Spinal cord (tissue), 10 donors: ENCODE measurements around the gene CELF3. TPM values are rescaled to one million over a fixed set of nuclear protein-coding genes. Genes with fewer than 3 reads are reported as not detected.
"Not testable (repeated sequence)": the region's sequence is repeated elsewhere in the genome, so short reads cannot be mapped to it uniquely, and the experiment has no call there.

Experiments used
- DNase-seq, 6 donors: peaks; one replicate each; pipeline versions ENCODE4 v3.0.0 to v3.0.0-alpha.2; 2013 to 2015; ENCODE audit warnings: low spot score in 6 of 6, low read depth in 4 of 6
- H3K27ac ChIP-seq: one replicate; pipeline ENCODE4 v1.5.1; 2013; ENCODE audit warnings: low read depth, low read length, control low read depth
- H3K27me3 ChIP-seq: one replicate; pipeline ENCODE4 v1.6.1; 2013; ENCODE audit warnings: low read length; ENCODE audit not compliant: control insufficient read depth, insufficient read depth
- H3K36me3 ChIP-seq: one replicate; pipeline ENCODE4 v1.6.1; 2013; ENCODE audit warnings: low read length; ENCODE audit not compliant: control insufficient read depth, insufficient read depth
- H3K4me1 ChIP-seq: one replicate; pipeline ENCODE4 v1.6.1; 2013; ENCODE audit warnings: low read length; ENCODE audit not compliant: control insufficient read depth, insufficient read depth
- H3K4me3 ChIP-seq: one replicate; pipeline ENCODE4 v1.5.1; 2013; ENCODE audit warnings: low read depth, low read length, control low read depth
- H3K9me3 ChIP-seq: one replicate; pipeline ENCODE4 v1.6.1; 2013; ENCODE audit warnings: low read length; ENCODE audit not compliant: control insufficient read depth, insufficient read depth
- WGBS: methylation state at CpG from one replicate; pipeline ENCODE4 v1.1.5; 2013; ENCODE audit warnings: missing lambda C conversion rate; ENCODE audit not compliant: insufficient coverage; 5-methylcytosine and 5-hydroxymethylcytosine counted together
- polyA plus RNA-seq, 2 donors: library from polyadenylated mRNA; unstranded; fragments of 120-200 nt; gene quantifications; one replicate each; pipeline ENCODE4 v1.2.1, GENCODE V29; 2013; ENCODE audit not compliant: insufficient read length in 2 of 2
- total RNA-seq, 2 donors: library from RNA; depleted of rRNA in 1 of 2; stranded (reverse); fragments of 120-200 nt in 1 of 2; fragments of >200 nt in 1 of 2; gene quantifications; one replicate each; pipeline versions ENCODE4 v1.2.3 to v1.2.4, GENCODE V29; 2013 to 2014
- donor health status: healthy.

CELF3 gene
- total and polyA plus RNA-seq, 4 donors = 12.7 to 106 (median 52.3) TPM

GRCh38 chr1:151704246-151704645 lies 12.4 kb downstream of the CELF3 start:
- 96% methylated on average over 4 of the region's 4 CpGs for WGBS
- peaks cover 75% of the 10 kb centered on the region for H3K36me3 ChIP-seq
- no peak for DNase-seq
- no peaks in the 10 kb centered on the region for H3K27me3 ChIP-seq
- peaks cover 15% of the 10 kb centered on the region for H3K4me1 ChIP-seq
- H3K27ac ChIP-seq = no peak overlapping the region
- H3K9me3 ChIP-seq = no peaks in the 10 kb centered on the region
- no peak overlapping the region for H3K4me3 ChIP-seq

- H3K36me3 ChIP-seq = peaks cover 71% of the 10 kb centered on the region
- no peak overlapping the region for H3K27ac ChIP-seq
- DNase-seq = no peak
- no peaks in the 10 kb centered on the region for H3K27me3 ChIP-seq
- 67% methylated on average over 14 of the region's 17 CpGs for WGBS
- H3K4me1 ChIP-seq = peaks cover 10% of the 10 kb centered on the region
- H3K9me3 ChIP-seq = no peaks in the 10 kb centered on the region
- H3K4me3 ChIP-seq = no peak overlapping the region
These were observed 12.8 kb downstream of the CELF3 start for GRCh38 chr1:151703813-151704212.

DNA sequence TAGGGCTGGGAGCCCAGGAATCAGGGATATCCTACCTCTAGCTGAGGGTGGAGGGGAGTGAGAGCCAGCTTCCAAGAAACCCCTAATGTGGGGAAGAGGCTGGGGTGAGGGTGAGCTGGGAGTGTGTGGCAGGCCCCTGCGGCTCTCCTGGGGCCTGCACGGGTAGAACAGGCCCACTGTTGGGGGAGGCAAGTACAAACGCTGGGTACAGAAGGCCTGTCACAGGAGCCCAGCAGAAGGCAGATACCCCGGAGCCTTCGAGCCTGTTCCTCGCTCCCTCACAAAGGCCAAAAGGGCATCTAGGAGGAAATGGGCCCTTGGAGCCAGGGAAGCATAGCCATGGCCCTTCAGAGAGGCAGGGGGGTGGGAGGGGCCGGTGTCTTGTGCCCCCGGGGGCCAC lies 13.7 kb downstream of the CELF3 start:
- Histone ChIP-seq H3K27me3 (no peaks in the 10 kb centered on the region), H3K27ac (no peak overlapping the region), H3K4me3 (no peak overlapping the region), H3K9me3 (no peaks in the 10 kb centered on the region), H3K36me3 (peaks cover 67% of the 10 kb centered on the region), H3K4me1 (peaks cover 10% of the 10 kb centered on the region)
- no peak for DNase-seq
- 43% methylated on average over 8 of the region's 8 CpGs for WGBS

DNA sequence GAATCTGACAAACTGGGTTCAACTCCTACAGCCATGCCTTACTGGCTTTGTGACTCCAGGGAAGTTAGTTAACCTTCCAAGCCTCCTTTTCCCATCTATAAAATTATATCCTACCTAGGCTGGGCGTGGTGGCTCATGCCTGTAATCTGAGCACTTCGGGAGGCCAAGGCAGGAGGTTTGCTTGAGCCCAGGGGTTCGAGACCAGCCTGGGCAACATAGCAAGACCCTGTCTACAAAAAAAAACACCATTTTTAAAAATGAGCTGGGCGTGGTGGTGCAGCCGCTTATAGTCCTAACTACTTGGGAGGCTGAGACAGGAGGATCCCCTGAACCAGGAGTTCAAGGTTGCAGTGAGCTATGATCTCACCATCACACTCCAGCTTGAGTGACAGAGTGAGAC lies 15.1 kb downstream of the CELF3 start:
- H3K27ac ChIP-seq = no peak overlapping the region
- H3K4me3 ChIP-seq = no peak overlapping the region
- H3K4me1 ChIP-seq = peaks cover 10% of the 10 kb centered on the region
- no peaks in the 10 kb centered on the region for H3K27me3 ChIP-seq
- DNase-seq = no peak
- 97% methylated on average over 5 of the region's 5 CpGs for WGBS
- peaks cover 58% of the 10 kb centered on the region for H3K36me3 ChIP-seq
- no peaks in the 10 kb centered on the region for H3K9me3 ChIP-seq

DNA sequence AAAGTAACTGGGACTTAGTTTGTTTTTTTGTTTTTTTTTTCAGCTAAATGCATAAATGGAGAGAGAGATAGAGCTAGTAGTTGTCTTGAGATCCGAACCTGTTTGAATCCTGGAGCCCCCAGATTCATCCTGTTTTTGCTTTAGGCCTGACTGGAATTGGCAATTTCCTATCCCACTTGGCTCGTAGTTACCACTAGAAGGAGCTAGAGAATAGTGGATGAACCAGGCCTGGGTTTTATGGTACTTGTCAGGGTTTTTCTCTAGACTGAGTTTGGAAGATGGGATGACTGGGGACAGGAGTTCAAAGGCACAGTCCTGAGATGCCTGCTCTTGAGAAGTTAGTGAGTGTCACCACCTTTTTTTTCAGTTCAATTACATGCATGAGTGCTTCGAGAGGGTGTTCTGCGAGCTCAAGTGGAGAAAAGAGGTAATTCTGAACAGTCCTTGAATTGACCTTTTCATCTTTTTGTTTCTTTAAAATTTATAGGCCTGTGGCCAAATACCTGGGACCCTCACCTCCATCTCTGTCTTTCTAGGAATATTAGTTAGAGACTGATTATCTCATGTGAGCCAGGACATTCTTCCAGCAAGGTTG lies 23.4 kb downstream of the CELF3 start:
- Histone ChIP-seq H3K9me3 (no peaks in the 10 kb centered on the region), H3K27ac (no peak overlapping the region), H3K4me1 (no peaks in the 10 kb centered on the region), H3K36me3 (peaks cover 22% of the 10 kb centered on the region), H3K4me3 (no peak overlapping the region), H3K27me3 (no peaks in the 10 kb centered on the region)
- peak in 4 of 6 donors; percentile 28 to 86 (median 60) for DNase-seq
- 38% methylated on average over 1 of the region's 4 CpGs for WGBS

GRCh38 chr1:151692226-151692625 lies 24.4 kb downstream of the CELF3 start:
- no peak for DNase-seq
- no peaks in the 10 kb centered on the region for H3K4me1 ChIP-seq
- no peaks in the 10 kb centered on the region for H3K9me3 ChIP-seq
- H3K27ac ChIP-seq = no peak overlapping the region
- no peak overlapping the region for H3K4me3 ChIP-seq
- H3K36me3 ChIP-seq = peaks cover 19% of the 10 kb centered on the region
- 83% methylated on average over 1 of the region's 3 CpGs for WGBS
- H3K27me3 ChIP-seq = no peaks in the 10 kb centered on the region

GRCh38 chr1:151689494-151689893 lies 27.1 kb downstream of the CELF3 start:
- H3K36me3 ChIP-seq = peaks cover 20% of the 10 kb centered on the region
- no peak for DNase-seq
- no peak overlapping the region for H3K4me3 ChIP-seq
- no peaks in the 10 kb centered on the region for H3K4me1 ChIP-seq
- 100% methylated on average over 1 of the region's 4 CpGs for WGBS
- no peaks in the 10 kb centered on the region for H3K9me3 ChIP-seq
- H3K27ac ChIP-seq = no peak overlapping the region
- H3K27me3 ChIP-seq = no peaks in the 10 kb centered on the region

DNA sequence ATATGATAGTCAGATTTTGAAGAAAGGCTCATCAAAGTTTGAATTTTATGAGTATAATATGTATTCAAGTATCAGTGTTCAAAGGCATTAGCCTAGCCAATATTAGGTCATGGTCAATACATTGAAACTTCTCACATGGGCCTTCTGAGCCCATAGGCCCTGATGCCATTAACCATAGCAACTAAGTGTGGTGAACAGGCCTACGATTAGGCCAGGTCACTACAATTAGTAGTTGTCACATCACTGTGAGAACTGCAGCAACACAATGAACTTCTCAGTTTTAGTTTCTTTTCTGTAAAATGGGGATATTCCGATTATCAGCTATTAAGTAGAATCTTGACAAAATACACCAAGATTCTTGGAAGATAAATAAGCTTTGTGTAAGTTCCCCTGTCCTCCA lies 30.0 kb downstream of the CELF3 start:
- no peak overlapping the region for H3K27ac ChIP-seq
- no peaks in the 10 kb centered on the region for H3K4me1 ChIP-seq
- H3K27me3 ChIP-seq = no peaks in the 10 kb centered on the region
- H3K4me3 ChIP-seq = no peak overlapping the region
- DNase-seq = no peak
- H3K9me3 ChIP-seq = no peaks in the 10 kb centered on the region
- H3K36me3 ChIP-seq = peaks cover 14% of the 10 kb centered on the region
- no CpG with 5 or more reads among the region's 2 CpGs for WGBS

GRCh38 chr1:151684128-151684527 lies 32.5 kb downstream of the CELF3 start:
- Histone ChIP-seq H3K36me3 (peaks cover 17% of the 10 kb centered on the region), H3K9me3 (no peaks in the 10 kb centered on the region), H3K27ac (no peak overlapping the region), H3K27me3 (no peaks in the 10 kb centered on the region), H3K4me1 (no peaks in the 10 kb centered on the region), H3K4me3 (no peak overlapping the region)
- DNase-seq = peak in 1 of 6 donors; percentile 21
- WGBS = no CpG with 5 or more reads among the region's 2 CpGs

GRCh38 chr1:151682901-151683300 lies 33.7 kb downstream of the CELF3 start:
- WGBS = 100% methylated on average over 3 of the region's 7 CpGs
- not testable (repeated sequence) for H3K4me1 ChIP-seq, H3K9me3 ChIP-seq, H3K27ac ChIP-seq, H3K27me3 ChIP-seq, DNase-seq, H3K4me3 ChIP-seq
- peaks cover 17% of the 10 kb centered on the region for H3K36me3 ChIP-seq
